Heart left ventricle (tissue), 16 donors: ENCODE measurements around the gene STARD3NL. TPM values are rescaled to one million over a fixed set of nuclear protein-coding genes. Genes with fewer than 3 reads are reported as not detected.

Experiments used
- ATAC-seq, 4 donors: fragments of 200-7000 bp; cut with Tn5 transposase; one replicate each; pipeline ENCODE4 v1.9.1; 2020 to 2022; ENCODE audit warnings: moderate library complexity in 4 of 4, mild to moderate bottlenecking in 3 of 4, moderate number of reproducible peaks in 1 of 4
- DNase-seq, 5 donors: peaks; one replicate each; pipeline ENCODE4 v3.0.0-alpha.2; 2020
- H3K27ac ChIP-seq, 12 donors: fragments of 200-600 bp; sonication (generic) in 4 of 12; one replicate each; pipeline versions ENCODE4 v1.5.0 to v1.8.0; 2016 to 2022; ENCODE audit warnings: mild to moderate bottlenecking in 2 of 12
- H3K27me3 ChIP-seq, 9 donors: fragments of 200-600 bp; sonication (generic) in 2 of 9; one replicate each; pipeline versions ENCODE4 v1.5.1 to v1.8.0; 2016 to 2022; ENCODE audit warnings: mild to moderate bottlenecking in 3 of 9
- H3K36me3 ChIP-seq, 9 donors: fragments of 200-600 bp; sonication (generic) in 2 of 9; one replicate each; pipeline versions ENCODE4 v1.5.0 to v1.8.0; 2018 to 2022; ENCODE audit warnings: mild to moderate bottlenecking in 2 of 9
- H3K4me1 ChIP-seq, 12 donors: fragments of 200-600 bp; sonication (generic) in 4 of 12; one replicate each; pipeline versions ENCODE4 v1.5.0 to v1.8.0; 2016 to 2022; ENCODE audit warnings: mild to moderate bottlenecking in 3 of 12
- H3K4me3 ChIP-seq, 12 donors: fragments of 200-600 bp; sonication (generic) in 4 of 12; one replicate each; pipeline versions ENCODE4 v1.5.0 to v1.8.0; 2017 to 2022; ENCODE audit warnings: mild to moderate bottlenecking in 9 of 12, moderate library complexity in 4 of 12
- H3K9me3 ChIP-seq, 12 donors: fragments of 200-600 bp; sonication (generic) in 4 of 12; one replicate each; pipeline versions ENCODE4 v1.5.0 to v1.8.0; 2016 to 2022; ENCODE audit warnings: mild to moderate bottlenecking in 1 of 12
- CTCF ChIP-seq, 12 donors: fragments of 200-600 bp; sonication (generic) in 4 of 12; IDR thresholded peaks; one replicate each; pipeline versions ENCODE4 v1.5.0 to v1.8.0; 2018 to 2022; ENCODE audit warnings: antibody characterized with exemption in 12 of 12, mild to moderate bottlenecking in 5 of 12
- POLR2A ChIP-seq, 2 donors: fragments of 450-650 bp; IDR thresholded peaks; one replicate each; pipeline ENCODE4 v1.6.1; 2017; ENCODE audit warnings: antibody characterized with exemption in 2 of 2, mild to moderate bottlenecking in 2 of 2, moderate library complexity in 2 of 2
- WGBS, 4 donors: extraction: QIAGEN DNeasy Blood & Tissue Kit in 2 of 4; methylation state at CpG; one replicate each; pipeline versions ENCODE4 v1.1.5 to v1.1.7; 2013 to 2018; 5-methylcytosine and 5-hydroxymethylcytosine counted together
- intact Hi-C, 10 donors: fragments of 100-400 bp; cut with DNase I; formaldehyde crosslinking; loops; one replicate each; pipeline versions ENCODE4 v1.11.1 to v1.14.2; 2022
- polyA plus RNA-seq, 2 donors: library from polyadenylated mRNA; stranded (reverse); fragments of 200-250 nt; gene quantifications; one replicate each; pipeline ENCODE4 v1.2.3, GENCODE V29; 2013
- total RNA-seq, 9 donors: library from RNA; depleted of rRNA in 2 of 9; stranded (reverse); fragments of >200 nt in 2 of 9; fragmentation: NEBNext Ultra II Directional in 3 of 9; extraction: Animal tissue kit (Norgen Biotek cat#: 25700) in 3 of 9; gene quantifications; one replicate each; pipeline versions ENCODE4 v1.1.0 to v1.2.4, GENCODE V29; 2016 to 2023
- donor health status: ischemic (EF 13 %, LVEDD 7.1; RV severe dilation, severe dysfunction).
- donor health status: healthy with polysubstance abuse.
- donor health status: DM: no; HTN: yes; CAD: no.
- donor health status: DM: no; HTN: no; CAD: no.
- donor health status: ischemic (EF 25% LVEDD 6.9; RV normal size, moderate dysfunction).
- donor health status: ischemic (EF 25% LVEDD 5.7; RV mildly dilated, moderate dysfunction).
- donor health status: healthy.
- donor health status: DM: yes; HTN: yes; CAD: no.
- donor health status: ischemic (EF 35%, LVEDD 5.7; RV mildly dilated, moderate dysfunction).
- donor health status: nonischemic (EF 11% LVEDD 7.7; RV severe dilation, severe dysfunction).
- donor health status: DM: yes; HTN: yes; CAD: no.
- donor health status: PGD.
- donor health status: ischemic (EF 29% LVEDD 5.4; RV normal size, mild dysfunction).
- donor health status: nonischemic (EF 23%, LVEDD 6.1; RV moderate dilation, normal function).

The STARD3NL gene
- total and polyA plus RNA-seq, 11 donors = 10.3 to 37.6 (median 23.8) TPM

DNA sequence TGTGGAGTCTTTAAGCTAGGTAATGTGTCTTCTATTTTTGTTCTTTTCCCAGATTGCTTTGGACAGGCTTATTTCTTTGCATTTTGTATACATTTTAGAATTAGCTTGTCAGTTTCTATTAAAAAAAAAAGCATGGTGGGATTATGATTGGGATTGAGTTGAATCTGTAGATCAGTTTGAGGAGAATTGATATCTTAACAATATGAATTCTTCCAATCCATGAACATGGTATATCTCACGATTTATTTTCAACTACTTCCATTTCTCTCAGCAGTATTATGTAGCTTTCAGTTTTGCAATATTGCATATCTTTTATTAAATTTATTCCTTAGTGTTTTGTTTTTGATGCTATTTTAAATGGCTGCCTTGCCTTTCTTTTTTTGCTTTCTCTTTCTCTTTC lies 13.7 kb downstream of the STARD3NL start:
- no peak overlapping the region for H3K4me3 ChIP-seq
- 95 to 99% (median 98%) methylated on average over 1 of the region's 1 CpG for WGBS, 4 donors
- intact Hi-C loops = no loop called here
- TF ChIP-seq CTCF (IDR thresholded peaks at IDR 0.05) (no peak), POLR2A (IDR thresholded peaks at IDR 0.05) (no peak)
- H3K27me3 ChIP-seq = no peaks in the 10 kb centered on the region
- no peak for DNase-seq
- H3K4me1 ChIP-seq = peaks cover 0 to 34% (median 17%) of the 10 kb centered on the region in 12 donors
- no peak for ATAC-seq
- H3K36me3 ChIP-seq = no peaks in the 10 kb centered on the region
- no peak overlapping the region for H3K27ac ChIP-seq
- peaks cover 0 to 22% (median 10%) of the 10 kb centered on the region in 12 donors for H3K9me3 ChIP-seq

DNA sequence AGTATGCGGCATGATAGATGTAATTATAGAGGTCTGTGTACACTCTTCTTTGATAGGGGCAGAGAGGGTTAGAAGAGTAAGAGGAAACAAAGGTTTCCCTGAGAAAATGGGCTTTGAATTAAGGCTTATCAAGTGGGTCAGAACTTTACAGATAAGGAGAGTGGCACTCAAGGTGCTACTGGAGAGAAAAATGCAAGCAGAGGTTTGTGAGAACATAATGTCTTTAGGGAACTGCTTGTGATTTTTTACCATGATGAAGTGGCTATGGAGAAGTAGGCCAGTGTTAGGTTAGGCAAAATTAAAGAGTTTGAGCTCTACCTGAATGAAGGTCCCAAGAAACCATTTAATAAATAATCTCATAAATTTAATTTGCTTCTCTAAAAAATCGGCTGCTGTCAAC lies 14.3 kb downstream of the STARD3NL start:
- intact Hi-C loops = no loop called here
- no peak for TF ChIP-seq CTCF (IDR thresholded peaks at IDR 0.05)
- TF ChIP-seq POLR2A (IDR thresholded peaks at IDR 0.05) = no peak
- Histone ChIP-seq H3K4me3 (no peak overlapping the region), H3K9me3 (peaks cover 0 to 22% (median 10%) of the 10 kb centered on the region in 12 donors), H3K36me3 (no peaks in the 10 kb centered on the region), H3K4me1 (peaks cover 0 to 34% (median 17%) of the 10 kb centered on the region in 12 donors), H3K27me3 (no peaks in the 10 kb centered on the region), H3K27ac (no peak overlapping the region)
- DNase-seq (no peak), ATAC-seq (no peak)
- 92 to 98% (median 95%) methylated on average over 2 of the region's 2 CpGs for WGBS, 4 donors

GRCh38 chr7:38195804-38196595 lies 18.0 kb downstream of the STARD3NL start:
- no peak for DNase-seq
- TF ChIP-seq CTCF (IDR thresholded peaks at IDR 0.05) = no peak
- no peak for TF ChIP-seq POLR2A (IDR thresholded peaks at IDR 0.05)
- 76 to 83% (median 82%) methylated on average over 4 of the region's 4 CpGs for WGBS, 4 donors
- H3K9me3 ChIP-seq = peaks cover 0 to 17% (median 10%) of the 10 kb centered on the region in 12 donors
- H3K4me3 ChIP-seq = no peak overlapping the region
- ATAC-seq = no peak
- no peaks in the 10 kb centered on the region for H3K36me3 ChIP-seq
- peaks cover 0 to 49% (median 34%) of the 10 kb centered on the region in 12 donors for H3K4me1 ChIP-seq
- intact Hi-C loops = no loop called here
- H3K27me3 ChIP-seq = no peaks in the 10 kb centered on the region
- H3K27ac ChIP-seq = no peak overlapping the region

- ATAC-seq = no peak
- no peaks in the 10 kb centered on the region for H3K9me3 ChIP-seq
- H3K27me3 ChIP-seq = no peaks in the 10 kb centered on the region
- DNase-seq = no peak
- TF ChIP-seq POLR2A (IDR thresholded peaks at IDR 0.05) (no peak), CTCF (IDR thresholded peaks at IDR 0.05) (no peak)
- no peak overlapping the region for H3K27ac ChIP-seq
- no peak overlapping the region for H3K4me3 ChIP-seq
- H3K36me3 ChIP-seq = peaks cover 0 to 6% (median 0%) of the 10 kb centered on the region in 9 donors
- intact Hi-C loops = no loop called here
- H3K4me1 ChIP-seq = peaks cover 0 to 49% (median 34%) of the 10 kb centered on the region in 12 donors
Measured at GRCh38 chr7:38198366-38198765, 20.3 kb downstream of the STARD3NL start.
